ENCODE data around the gene HNRNPF. TPM values are rescaled to one million over a fixed set of nuclear protein-coding genes. Genes with fewer than 3 reads are reported as not detected.

Gene HNRNPF
- total RNA-seq, 1 donor from 2014 or later: 183 TPM

DNA sequence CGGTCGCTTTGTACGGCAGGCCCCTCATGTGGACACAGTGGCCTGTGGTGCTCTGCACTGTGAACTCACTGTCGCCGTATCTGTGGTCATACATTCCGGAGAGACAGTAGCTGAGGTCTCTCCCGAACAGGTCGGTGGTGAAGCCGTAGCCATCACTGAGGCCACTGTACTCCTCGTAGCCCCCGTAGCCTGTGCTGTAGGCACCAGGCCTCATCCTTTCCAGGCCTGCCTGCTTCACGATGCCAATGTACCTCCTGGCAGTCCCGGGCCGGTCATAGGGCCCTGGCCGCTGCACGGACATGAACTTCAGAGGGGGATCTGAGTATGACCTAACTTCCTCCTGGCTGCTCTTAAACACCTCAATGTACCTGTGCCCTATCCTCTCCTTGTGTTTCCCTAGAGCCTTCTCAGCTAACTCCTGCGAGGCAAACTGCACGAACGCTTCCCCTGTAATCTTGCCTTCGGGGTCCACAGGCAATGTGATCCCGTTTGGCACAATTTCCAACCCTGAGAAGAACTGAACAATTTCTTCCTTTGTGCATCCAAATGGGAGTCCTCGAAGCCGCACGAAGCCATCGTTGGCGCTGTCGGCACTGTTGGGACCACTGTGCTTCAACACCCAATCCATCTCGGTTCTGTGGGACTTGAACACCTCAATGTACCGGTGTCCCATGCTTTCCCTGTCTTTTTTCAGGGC, 21.9 kb downstream of the HNRNPF start:
- H3K9me3 ChIP-seq: no peaks in the 10 kb centered on the region
- DNase-seq (no peak), ATAC-seq (no peak)
- peaks cover 8% of the 10 kb centered on the region for H3K4me1 ChIP-seq
- no peak overlapping the region for H3K27ac ChIP-seq
- H3K4me3 ChIP-seq: no peak overlapping the region
- peaks cover 75% of the 10 kb centered on the region for H3K36me3 ChIP-seq
- TF ChIP-seq, protein P1, sequence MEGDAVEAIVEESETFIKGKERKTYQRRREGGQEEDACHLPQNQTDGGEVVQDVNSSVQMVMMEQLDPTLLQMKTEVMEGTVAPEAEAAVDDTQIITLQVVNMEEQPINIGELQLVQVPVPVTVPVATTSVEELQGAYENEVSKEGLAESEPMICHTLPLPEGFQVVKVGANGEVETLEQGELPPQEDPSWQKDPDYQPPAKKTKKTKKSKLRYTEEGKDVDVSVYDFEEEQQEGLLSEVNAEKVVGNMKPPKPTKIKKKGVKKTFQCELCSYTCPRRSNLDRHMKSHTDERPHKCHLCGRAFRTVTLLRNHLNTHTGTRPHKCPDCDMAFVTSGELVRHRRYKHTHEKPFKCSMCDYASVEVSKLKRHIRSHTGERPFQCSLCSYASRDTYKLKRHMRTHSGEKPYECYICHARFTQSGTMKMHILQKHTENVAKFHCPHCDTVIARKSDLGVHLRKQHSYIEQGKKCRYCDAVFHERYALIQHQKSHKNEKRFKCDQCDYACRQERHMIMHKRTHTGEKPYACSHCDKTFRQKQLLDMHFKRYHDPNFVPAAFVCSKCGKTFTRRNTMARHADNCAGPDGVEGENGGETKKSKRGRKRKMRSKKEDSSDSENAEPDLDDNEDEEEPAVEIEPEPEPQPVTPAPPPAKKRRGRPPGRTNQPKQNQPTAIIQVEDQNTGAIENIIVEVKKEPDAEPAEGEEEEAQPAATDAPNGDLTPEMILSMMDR (IDR thresholded peaks at IDR 0.05): no peak
- intact Hi-C loops (cut with DNase I): no loop called here
- H3K27me3 ChIP-seq: no peaks in the 10 kb centered on the region

DNA sequence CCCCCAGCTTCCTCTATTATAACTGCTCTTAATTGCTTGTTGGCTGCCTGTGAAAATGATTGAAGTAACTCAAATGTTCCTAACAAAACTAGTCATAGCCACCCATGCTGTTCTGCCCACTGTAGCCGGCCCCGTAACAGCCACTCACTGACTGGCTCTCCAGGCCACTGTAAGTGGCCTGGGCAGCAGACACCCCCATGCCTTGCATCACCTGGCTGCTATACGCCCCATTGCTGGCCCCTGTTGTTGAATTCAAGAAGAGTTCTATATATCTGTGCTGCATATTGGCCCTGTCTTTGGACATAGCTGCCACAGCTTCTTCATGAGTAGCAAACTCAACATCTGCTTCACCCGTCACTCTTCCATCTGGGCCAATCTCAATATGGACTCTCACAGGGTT, 22.4 kb downstream of the HNRNPF start:
- TF ChIP-seq, protein P1 (IDR thresholded peaks at IDR 0.05): no peak
- intact Hi-C loops (cut with DNase I): no loop called here
- peaks cover 69% of the 10 kb centered on the region for H3K36me3 ChIP-seq

DNA sequence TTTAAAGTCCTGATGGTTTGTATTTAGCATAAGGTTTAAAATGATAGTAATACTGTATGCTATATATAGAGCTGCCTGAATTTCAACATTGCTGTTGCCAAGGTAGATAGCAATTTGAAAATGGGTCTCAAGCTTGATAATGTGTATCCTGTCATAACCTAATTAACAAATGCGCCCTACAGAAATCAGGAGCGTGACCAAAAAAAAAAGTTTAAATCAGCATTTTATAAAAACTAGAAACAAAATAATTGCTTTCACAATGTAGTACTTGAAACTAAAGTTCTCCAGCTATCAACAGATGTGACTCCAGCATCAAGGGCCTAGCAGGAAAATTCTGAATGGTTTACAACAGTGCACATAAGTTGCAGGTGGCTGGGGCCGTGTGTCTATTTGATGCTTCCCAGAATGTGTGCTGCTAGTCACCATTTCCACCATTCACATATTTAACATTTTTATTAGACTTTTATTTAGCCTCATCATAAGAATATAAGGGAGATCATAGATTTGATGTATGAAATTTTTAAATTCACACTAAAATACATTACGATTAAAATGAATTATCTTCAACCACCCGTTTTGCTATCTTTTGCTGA, 23.5 kb downstream of the HNRNPF start:
- H3K4me1 ChIP-seq: peaks cover 2% of the 10 kb centered on the region
- no peaks in the 10 kb centered on the region for H3K9me3 ChIP-seq
- no peak for DNase-seq
- ATAC-seq: no peak
- H3K27me3 ChIP-seq: no peaks in the 10 kb centered on the region
- peaks cover 59% of the 10 kb centered on the region for H3K36me3 ChIP-seq
- TF ChIP-seq, protein P1 (IDR thresholded peaks at IDR 0.05): no peak
- intact Hi-C loops (cut with DNase I): no loop called here
- H3K27ac ChIP-seq: no peak overlapping the region
- no peak overlapping the region for H3K4me3 ChIP-seq

More for the DNA sequence above, 22.4 kb downstream of the HNRNPF start:
- ATAC-seq: no peak
- DNase-seq: no peak
- no peaks in the 10 kb centered on the region for H3K9me3 ChIP-seq
- H3K27me3 ChIP-seq: no peaks in the 10 kb centered on the region
- H3K4me3 ChIP-seq: no peak overlapping the region
- H3K27ac ChIP-seq: no peak overlapping the region
- peaks cover 8% of the 10 kb centered on the region for H3K4me1 ChIP-seq

DNA sequence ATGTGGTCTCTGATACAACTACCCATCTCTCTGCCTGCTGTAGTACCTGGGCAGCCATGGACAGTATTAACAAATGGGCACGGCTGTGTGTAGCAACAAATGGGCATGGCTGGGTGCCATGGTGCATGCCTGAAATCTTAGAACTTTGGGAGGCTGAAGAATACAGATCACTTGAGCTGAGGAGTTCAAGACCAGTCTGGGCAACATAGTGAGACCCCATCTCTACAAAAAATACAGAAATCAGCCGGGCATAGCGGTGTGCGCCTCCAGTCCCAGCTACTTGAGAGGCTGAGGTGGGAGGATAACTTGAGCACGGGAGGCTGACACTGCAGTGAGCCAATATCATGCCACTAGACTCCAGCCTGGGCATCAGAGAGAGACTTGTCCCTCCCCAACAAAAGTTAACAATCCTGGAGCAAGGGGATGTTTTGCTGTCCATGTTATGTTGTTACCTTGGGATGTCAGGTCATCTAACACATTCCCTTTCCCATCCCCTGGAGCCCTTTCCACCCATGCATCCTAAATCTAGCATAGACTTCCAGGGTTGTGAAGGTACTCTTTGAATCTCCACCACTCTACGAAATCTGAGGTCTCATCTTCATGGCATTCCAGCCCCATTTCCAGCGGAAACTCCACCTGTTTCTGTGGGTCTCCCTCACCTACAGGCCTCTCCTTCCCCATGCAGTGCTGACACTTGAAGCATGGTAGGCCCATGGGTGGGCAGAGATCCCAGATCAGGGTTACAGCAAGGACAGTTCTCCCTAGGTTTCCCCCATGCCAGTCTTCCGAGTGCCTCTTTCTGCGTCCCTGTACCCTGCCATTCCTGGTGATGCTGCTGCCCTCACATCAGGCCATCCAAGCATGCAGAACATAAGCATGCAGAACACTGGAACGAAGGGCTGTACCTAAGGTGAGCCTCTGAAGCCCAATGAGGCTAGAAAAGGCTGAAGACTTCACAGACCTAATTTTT, 24.4 kb downstream of the HNRNPF start:
- peak; percentile 17 for ATAC-seq
- intact Hi-C loops (cut with DNase I): no loop called here
- Histone ChIP-seq H3K4me1 (no peaks in the 10 kb centered on the region), H3K27ac (no peak overlapping the region), H3K36me3 (peaks cover 49% of the 10 kb centered on the region), H3K9me3 (no peaks in the 10 kb centered on the region), H3K27me3 (no peaks in the 10 kb centered on the region), H3K4me3 (no peak overlapping the region)
- peak; percentile 3 for DNase-seq
- TF ChIP-seq, protein P1 (IDR thresholded peaks at IDR 0.05): no peak

DNA sequence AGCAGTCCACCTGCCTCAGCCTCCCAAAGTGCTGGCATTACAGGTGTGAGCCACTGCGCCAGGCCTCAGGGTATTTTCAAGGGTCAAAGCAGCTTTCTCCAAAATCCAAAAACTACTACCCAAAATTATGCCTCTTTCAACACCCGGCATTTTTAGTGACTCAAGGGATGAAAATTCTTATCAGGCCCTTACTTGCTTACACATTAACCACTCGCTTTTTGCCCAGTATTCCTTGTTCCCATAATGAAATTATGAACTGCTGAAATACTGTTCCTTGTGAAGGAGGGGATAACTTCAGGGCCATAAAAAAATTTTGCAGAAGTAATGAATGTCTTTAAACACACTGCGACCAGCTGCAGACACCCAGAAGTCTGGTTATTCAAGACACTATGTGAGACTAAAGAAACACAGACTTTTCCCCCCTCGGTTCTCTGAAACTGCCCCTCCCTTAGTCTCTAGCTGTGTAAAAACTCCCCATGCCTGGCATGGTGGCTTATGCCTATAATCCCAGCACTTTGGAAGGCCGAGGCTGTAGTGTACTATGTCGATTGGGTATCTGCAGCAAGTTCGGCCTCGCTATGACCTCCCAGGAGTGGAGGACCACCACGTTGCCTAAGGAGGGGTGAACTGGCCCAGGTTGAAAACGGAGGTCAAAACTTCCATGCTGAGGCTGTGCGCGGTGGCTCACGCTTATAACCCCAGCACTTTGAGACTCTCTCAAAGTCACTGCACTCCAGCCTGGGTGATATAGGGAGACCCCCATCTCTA, 25.6 kb downstream of the HNRNPF start:
- TF ChIP-seq, protein P1 (IDR thresholded peaks at IDR 0.05): no peak
- peak; percentile 5 for ATAC-seq
- Histone ChIP-seq H3K4me3 (no peak overlapping the region), H3K27me3 (no peaks in the 10 kb centered on the region), H3K36me3 (peaks cover 38% of the 10 kb centered on the region), H3K9me3 (no peaks in the 10 kb centered on the region), H3K27ac (no peak overlapping the region), H3K4me1 (no peaks in the 10 kb centered on the region)
- no peak for DNase-seq
- intact Hi-C loops (cut with DNase I): no loop called here

Data from upper lobe of right lung (tissue), 1 donor.